IMR-90 (cell line): ENCODE data around the gene SPINT3. TPM values are rescaled to one million over a fixed set of nuclear protein-coding genes. Genes with fewer than 3 reads are reported as not detected.

Experiments used
- ATAC-seq: fragments of 200-7000 bp; cut with Tn5 transposase; 2 replicates; pipeline ENCODE4 v1.9.1; 2020; ENCODE audit warnings: low read depth, mild to moderate bottlenecking, moderate library complexity
- BruUV-seq: library from RNA; stranded (reverse); fragments of 400-500 nt; replicated peaks from 2 replicates; lab custom pipeline; 2021; lab: Mats Ljungman, UMichigan
- CTCF ChIA-PET: fragments of 300-600 bp; formaldehyde crosslinking; extraction: SDS; loops from one replicate; lab custom pipeline; 2021; ENCODE audit warnings: antibody characterized with exemption; lab: Yijun Ruan, JAX
- POLR2A ChIA-PET: fragments of 300-600 bp; sonication (Branson Sonifier 250); formaldehyde crosslinking; loops from one replicate; lab custom pipeline; 2022; ENCODE audit warnings: antibody characterized with exemption; ENCODE audit not compliant: unreplicated experiment; lab: Charles Lee
- DNase-seq: peaks from one replicate; pipeline ENCODE4 v3.0.0; 2013
- H2AFZ ChIP-seq: replicated peaks from 2 replicates; pipeline ENCODE3; 2013; ENCODE audit warnings: low read length, mild to moderate bottlenecking; ENCODE audit not compliant: poor library complexity
- H2AK5ac ChIP-seq: 2 replicates; pipeline ENCODE4 v1.6.1; 2013; ENCODE audit warnings: low read depth, low read length, inconsistent platforms
- H2AK9ac ChIP-seq: replicated peaks from 2 replicates; pipeline ENCODE3; 2013; ENCODE audit warnings: mild to moderate bottlenecking, low read depth, low read length, moderate library complexity; ENCODE audit not compliant: poor library complexity
- H2BK120ac ChIP-seq: 2 replicates; pipeline ENCODE4 v1.6.1; 2013; ENCODE audit warnings: low read depth, low read length, inconsistent platforms
- H2BK15ac ChIP-seq: 3 replicates; pipeline ENCODE4 v1.6.1; 2013; ENCODE audit warnings: low read depth, low read length, inconsistent platforms
- H2BK20ac ChIP-seq: 2 replicates; pipeline ENCODE4 v1.6.1; 2013; ENCODE audit warnings: low read depth, mild to moderate bottlenecking, inconsistent platforms, low read length, moderate library complexity
- H2BK5ac ChIP-seq: 2 replicates; pipeline ENCODE4 v1.6.1; 2013; ENCODE audit warnings: mild to moderate bottlenecking, low read depth, low read length, inconsistent platforms; ENCODE audit not compliant: poor library complexity, severe bottlenecking
- H3K14ac ChIP-seq: replicated peaks from 2 replicates; pipeline ENCODE4 v1.6.1; 2013; ENCODE audit warnings: low read depth, low read length, inconsistent platforms
- H3K18ac ChIP-seq: 2 replicates; pipeline ENCODE4 v1.6.1; 2013; ENCODE audit warnings: low read depth, low read length, control low read depth
- H3K23ac ChIP-seq: 2 replicates; pipeline ENCODE4 v1.6.1; 2013; ENCODE audit warnings: low read depth, low read length, inconsistent platforms
- H3K27ac ChIP-seq: 2 replicates; pipeline ENCODE4 v1.5.1; 2013; ENCODE audit warnings: mild to moderate bottlenecking, control low read depth, low read length; ENCODE audit not compliant: insufficient read depth
- H3K27me3 ChIP-seq: 2 replicates; pipeline ENCODE4 v1.6.1; 2013; ENCODE audit warnings: low read length; ENCODE audit not compliant: control insufficient read depth, insufficient read depth
- H3K36me3 ChIP-seq: 2 replicates; pipeline ENCODE4 v1.6.1; 2013; ENCODE audit warnings: low read length, mixed read lengths; ENCODE audit not compliant: control insufficient read depth, insufficient read depth
- H3K4ac ChIP-seq: 2 replicates; pipeline ENCODE4 v1.6.1; 2013; ENCODE audit warnings: low read depth, low read length, inconsistent platforms
- H3K4me1 ChIP-seq: 2 replicates; pipeline ENCODE4 v1.6.1; 2013; ENCODE audit warnings: low read length, mixed read lengths; ENCODE audit not compliant: control insufficient read depth, insufficient read depth
- H3K4me2 ChIP-seq: 2 replicates; pipeline ENCODE4 v1.6.1; 2013; ENCODE audit warnings: low read depth, mild to moderate bottlenecking, control low read depth, low read length, moderate library complexity
- H3K4me3 ChIP-seq: 2 replicates; pipeline ENCODE4 v1.5.1; 2013; ENCODE audit warnings: low read depth, mild to moderate bottlenecking, control low read depth, low read length, moderate library complexity; ENCODE audit not compliant: insufficient read depth
- H3K56ac ChIP-seq: 2 replicates; pipeline ENCODE4 v1.6.1; 2013; ENCODE audit warnings: low read length, inconsistent platforms; ENCODE audit not compliant: insufficient read depth; ENCODE audit errors: extremely low read depth
- H3K79me1 ChIP-seq, 2 experiments: 2 replicates each; pipeline ENCODE4 v1.6.1; 2013; ENCODE audit warnings: low read length in 2 of 2, inconsistent platforms in 1 of 2, low read depth in 1 of 2
- H3K9ac ChIP-seq: 2 replicates; pipeline ENCODE4 v1.6.1; 2013; ENCODE audit warnings: low read depth, low read length, control low read depth
- H3K9me1 ChIP-seq: 2 replicates; pipeline ENCODE4 v1.6.1; 2013; ENCODE audit warnings: low read length, inconsistent platforms; ENCODE audit not compliant: insufficient read depth
- H3K9me3 ChIP-seq: 2 replicates; pipeline ENCODE4 v1.6.1; 2013; ENCODE audit warnings: low read length; ENCODE audit not compliant: control insufficient read depth, insufficient read depth
- H4K20me1 ChIP-seq: 2 replicates; pipeline ENCODE4 v1.6.1; 2013; ENCODE audit warnings: low read length, inconsistent platforms; ENCODE audit not compliant: insufficient read depth
- H4K5ac ChIP-seq: 2 replicates; pipeline ENCODE4 v1.6.1; 2013; ENCODE audit warnings: mild to moderate bottlenecking, low read depth, low read length, control low read depth
- H4K8ac ChIP-seq, 2 experiments: 2 replicates each; pipeline ENCODE4 v1.6.1; 2013; ENCODE audit warnings: low read depth in 2 of 2, low read length in 2 of 2, control low read depth in 1 of 2, inconsistent platforms in 1 of 2
- H4K91ac ChIP-seq: 2 replicates; pipeline ENCODE4 v1.6.1; 2013; ENCODE audit warnings: low read depth, low read length, inconsistent platforms; ENCODE audit not compliant: insufficient read depth
- MAZ ChIP-seq: IDR thresholded peaks from 2 replicates; pipeline ENCODE4 v1.6.1; 2012; ENCODE audit warnings: low read depth, mild to moderate bottlenecking, low read length, improper control_type of control experiment, moderate library complexity, borderline replicate concordance
- USF2 ChIP-seq: fragments of 150-350 bp; IDR thresholded peaks from 2 replicates; pipeline ENCODE4 v1.6.1; 2017; ENCODE audit warnings: mild to moderate bottlenecking, antibody characterized with exemption, low read length, low read depth
- WGBS, 2 experiments: methylation state at CpG; one replicate each; pipeline versions ENCODE4 v1.1.5 to v1.1.7; 2013; ENCODE audit warnings: missing lambda C conversion rate in 2 of 2; ENCODE audit not compliant: insufficient read length in 1 of 2; ENCODE audit errors: extremely low coverage in 2 of 2; 5-methylcytosine and 5-hydroxymethylcytosine counted together
- dilution Hi-C: fragments of 300-500 bp; cut with HindIII; formaldehyde crosslinking; loops from one replicate; pipeline ENCODE4 v1.14.3; 2018; ENCODE audit warnings: low sequenced_read_pairs; ENCODE audit not compliant: unreplicated experiment
- in situ Hi-C: fragments of 300-500 bp; cut with MboI; formaldehyde crosslinking; loops from 3 replicates; pipeline ENCODE4 v1.14.3; 2019; ENCODE audit warnings: low sequenced_read_pairs, inconsistent platforms, mixed read lengths
- intact Hi-C: fragments of 100-400 bp; cut with micrococcal nuclease; formaldehyde crosslinking; loops from 2 replicates; pipeline ENCODE4 v1.10.0; 2022
- polyA plus RNA-seq, 3 experiments: library from polyadenylated mRNA; depleted of rRNA; stranded (reverse); fragments of >200 nt; gene quantifications; 2 replicates each; pipeline ENCODE4 v1.2.3, GENCODE V29; 2012; ENCODE audit warnings: low replicate concordance in 1 of 3
- total RNA-seq: library from RNA; depleted of rRNA; stranded (reverse); fragments of >200 nt; gene quantifications from 2 replicates; pipeline ENCODE4 v1.2.3, GENCODE V29; 2012

SPINT3 gene
- total and polyA plus RNA-seq, 2 of the 4 experiments (the other 2 are of a cell fraction) = not detected

GRCh38 chr20:45469336-45470261 lies 45.8 kb downstream of the SPINT3 start, which contains the start of gene WFDC2 (continued):
- no peak for TF ChIP-seq USF2

DNA sequence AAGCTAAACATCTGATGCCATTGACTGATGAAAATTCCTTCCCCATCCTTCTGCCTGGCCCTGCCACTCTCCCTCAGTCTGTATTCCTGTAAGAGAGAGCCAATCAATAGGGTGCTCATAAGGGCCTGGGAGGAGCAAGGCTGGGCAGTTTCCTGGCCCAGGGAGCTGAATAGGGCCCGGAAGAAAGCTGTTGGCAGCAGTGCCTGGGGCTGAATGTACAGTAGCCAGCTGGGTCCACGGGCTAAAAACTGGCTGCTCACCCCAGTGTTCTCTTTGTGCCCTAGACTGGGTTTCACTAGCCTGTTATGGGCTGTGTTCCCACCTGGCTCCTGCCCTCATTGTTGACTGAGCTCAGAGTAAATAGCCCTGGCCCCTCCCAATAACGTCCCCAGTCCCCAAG lies 47.6 kb downstream of the SPINT3 start:
- POLR2A ChIA-PET = no interaction called here
- no peak overlapping the region for H3K9ac ChIP-seq
- ATAC-seq = no peak

More for the DNA sequence above, 47.6 kb downstream of the SPINT3 start:
- no peak overlapping the region for H2BK120ac ChIP-seq
- no peak overlapping the region for H2AFZ ChIP-seq
- H3K36me3 ChIP-seq = no peaks in the 10 kb centered on the region
- no peak overlapping the region for H2AK9ac ChIP-seq
- dilution Hi-C loops (no loop called here), in situ Hi-C loops (no loop called here), intact Hi-C loops (no loop called here)
- no peaks in the 10 kb centered on the region for H4K20me1 ChIP-seq
- no peak overlapping the region for H4K5ac ChIP-seq
- DNase-seq = no peak
- no peak overlapping the region for H2BK15ac ChIP-seq
- H3K4me2 ChIP-seq = no peak overlapping the region
- no peak overlapping the region for H3K18ac ChIP-seq
- no peak overlapping the region for H3K23ac ChIP-seq
- H3K27me3 ChIP-seq = peaks cover 51% of the 10 kb centered on the region
- CTCF ChIA-PET = interaction anchor here (0.6 to 1.2 kb wide), 3 partner anchors 9 to 424 kb away, joined by 3 to 4 read pairs (median 3); no protein-coding TSS in a partner anchor
- no peaks in the 10 kb centered on the region for H3K9me3 ChIP-seq
- no peaks in the 10 kb centered on the region; the same call in 1 of the 2 replicates for H3K4me1 ChIP-seq
- H3K4ac ChIP-seq = no peak overlapping the region
- H2BK5ac ChIP-seq = no peak overlapping the region
- H4K91ac ChIP-seq = no peak overlapping the region
- no TSS peak for BruUV-seq
- no peak overlapping the region for H3K4me3 ChIP-seq
- no peak overlapping the region for H4K8ac ChIP-seq
- H3K27ac ChIP-seq = no peak overlapping the region
- WGBS, 2 experiments = 40% methylated on average over 2 of the region's 3 CpGs; no CpG with 5 or more reads in 1 of the 2 experiments
- H2AK5ac ChIP-seq = no peak overlapping the region
- H3K79me1 ChIP-seq = no peaks in the 10 kb centered on the region
- no peak overlapping the region for H3K56ac ChIP-seq
- no peak overlapping the region for H3K14ac ChIP-seq
- no peak for TF ChIP-seq MAZ
- H2BK20ac ChIP-seq = no peak overlapping the region
- no peaks in the 10 kb centered on the region for H3K9me1 ChIP-seq
